ENCODE measurements around the gene PDIA2. TPM values are rescaled to one million over a fixed set of nuclear protein-coding genes. Genes with fewer than 3 reads are reported as not detected.

Gene PDIA2
- total and polyA plus RNA-seq, 2 donors from 2014 or later, result not detected

- DNase-seq, result no peak
- intact Hi-C loops (cut with DNase I), result no loop called here
- FAIRE-seq, result no peak
- TF ChIP-seq, protein P1, sequence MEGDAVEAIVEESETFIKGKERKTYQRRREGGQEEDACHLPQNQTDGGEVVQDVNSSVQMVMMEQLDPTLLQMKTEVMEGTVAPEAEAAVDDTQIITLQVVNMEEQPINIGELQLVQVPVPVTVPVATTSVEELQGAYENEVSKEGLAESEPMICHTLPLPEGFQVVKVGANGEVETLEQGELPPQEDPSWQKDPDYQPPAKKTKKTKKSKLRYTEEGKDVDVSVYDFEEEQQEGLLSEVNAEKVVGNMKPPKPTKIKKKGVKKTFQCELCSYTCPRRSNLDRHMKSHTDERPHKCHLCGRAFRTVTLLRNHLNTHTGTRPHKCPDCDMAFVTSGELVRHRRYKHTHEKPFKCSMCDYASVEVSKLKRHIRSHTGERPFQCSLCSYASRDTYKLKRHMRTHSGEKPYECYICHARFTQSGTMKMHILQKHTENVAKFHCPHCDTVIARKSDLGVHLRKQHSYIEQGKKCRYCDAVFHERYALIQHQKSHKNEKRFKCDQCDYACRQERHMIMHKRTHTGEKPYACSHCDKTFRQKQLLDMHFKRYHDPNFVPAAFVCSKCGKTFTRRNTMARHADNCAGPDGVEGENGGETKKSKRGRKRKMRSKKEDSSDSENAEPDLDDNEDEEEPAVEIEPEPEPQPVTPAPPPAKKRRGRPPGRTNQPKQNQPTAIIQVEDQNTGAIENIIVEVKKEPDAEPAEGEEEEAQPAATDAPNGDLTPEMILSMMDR (IDR thresholded peaks at IDR 0.05; ENCODE audit: borderline replicate concordance, extremely low read depth, insufficient read depth), result no peak
- Histone ChIP-seq H3K27me3 (ENCODE audit: control insufficient read depth, insufficient read depth, low read length) (no peaks in the 10 kb centered on the region), H3K36me3 (ENCODE audit: control insufficient read depth in 2 of 3, insufficient read depth in 3 of 3, low read length in 3 of 3) (peaks cover 0 to 4% (median 0%) of the 10 kb centered on the region in 3 donors), H3K4me3 (ENCODE audit: low read length in 3 of 3) (no peak overlapping the region), H3K9ac (ENCODE audit: low read length in 3 of 3) (no peak overlapping the region), H3K9me3 (ENCODE audit: control insufficient read depth in 2 of 3, insufficient read depth in 1 of 3, low read length in 3 of 3) (no peaks in the 10 kb centered on the region), H3K4me1 (ENCODE audit: control insufficient read depth in 2 of 3, insufficient read depth in 2 of 3, low read depth in 1 of 3, low read length in 3 of 3) (no peaks in the 10 kb centered on the region), H3K27ac (ENCODE audit: low read depth in 2 of 2, low read length in 2 of 2) (no peak overlapping the region)
Observed at GRCh38 chr16:287298-287811, 4.4 kb downstream of the PDIA2 start.

- intact Hi-C loops (cut with DNase I), result no loop called here
- FAIRE-seq (no peak), DNase-seq (no peak)
- H3K4me3 ChIP-seq (ENCODE audit: low read length in 3 of 3), result no peak overlapping the region
- H3K27ac ChIP-seq (ENCODE audit: low read depth in 2 of 2, low read length in 2 of 2), result no peak overlapping the region
- H3K27me3 ChIP-seq (ENCODE audit: control insufficient read depth, insufficient read depth, low read length), result no peaks in the 10 kb centered on the region
- H3K9ac ChIP-seq (ENCODE audit: low read length in 3 of 3), result no peak overlapping the region
- H3K36me3 ChIP-seq (ENCODE audit: control insufficient read depth in 2 of 3, insufficient read depth in 3 of 3, low read length in 3 of 3), result peaks cover 0 to 8% (median 0%) of the 10 kb centered on the region in 3 donors
- TF ChIP-seq, protein P1 (IDR thresholded peaks at IDR 0.05; ENCODE audit: borderline replicate concordance, extremely low read depth, insufficient read depth), result no peak
- no peaks in the 10 kb centered on the region for H3K4me1 ChIP-seq (ENCODE audit: control insufficient read depth in 2 of 3, insufficient read depth in 2 of 3, low read depth in 1 of 3, low read length in 3 of 3)
- H3K9me3 ChIP-seq (ENCODE audit: control insufficient read depth in 2 of 3, insufficient read depth in 1 of 3, low read length in 3 of 3), result no peaks in the 10 kb centered on the region
Observed at GRCh38 chr16:287981-288920, 5.3 kb downstream of the PDIA2 start.

DNA sequence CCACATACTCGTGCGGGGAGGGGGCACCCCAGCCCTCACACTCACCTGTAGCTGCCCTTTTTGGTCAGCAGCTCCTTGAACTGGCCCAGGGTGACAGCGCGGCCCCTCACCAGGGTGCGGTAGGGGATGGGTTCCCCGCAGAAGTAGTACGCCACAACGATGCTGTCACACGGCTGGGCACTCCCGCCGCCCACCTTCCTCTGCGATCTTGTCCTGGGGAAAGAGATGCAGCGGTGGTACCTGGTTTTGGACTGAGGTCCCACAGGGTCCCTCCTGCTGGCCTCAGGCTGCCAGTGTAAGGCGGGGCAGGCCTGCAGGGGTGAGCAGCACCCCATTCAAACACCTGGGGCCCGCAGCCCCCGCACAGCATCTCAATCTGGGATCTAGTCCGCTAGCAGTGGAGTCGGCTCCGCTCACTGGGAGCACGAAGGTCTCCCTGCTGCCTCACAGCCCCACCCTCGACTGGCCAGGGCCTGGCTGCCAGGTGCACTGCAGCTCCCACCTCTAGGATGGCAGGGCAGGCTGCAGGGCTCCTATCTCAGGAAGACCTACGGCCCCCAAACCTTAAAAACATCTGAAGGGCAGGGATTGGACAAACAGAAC is 6.5 kb downstream of the PDIA2 start:
- Histone ChIP-seq H3K36me3 (ENCODE audit: control insufficient read depth in 2 of 3, insufficient read depth in 3 of 3, low read length in 3 of 3) (peaks cover 0 to 8% (median 0%) of the 10 kb centered on the region in 3 donors), H3K27ac (ENCODE audit: low read depth in 2 of 2, low read length in 2 of 2) (no peak overlapping the region), H3K9ac (ENCODE audit: low read length in 3 of 3) (no peak overlapping the region), H3K27me3 (ENCODE audit: control insufficient read depth, insufficient read depth, low read length) (no peaks in the 10 kb centered on the region), H3K4me1 (ENCODE audit: control insufficient read depth in 2 of 3, insufficient read depth in 2 of 3, low read depth in 1 of 3, low read length in 3 of 3) (no peaks in the 10 kb centered on the region), H3K9me3 (ENCODE audit: control insufficient read depth in 2 of 3, insufficient read depth in 1 of 3, low read length in 3 of 3) (no peaks in the 10 kb centered on the region), H3K4me3 (ENCODE audit: low read length in 3 of 3) (no peak overlapping the region)
- TF ChIP-seq, protein P1 (IDR thresholded peaks at IDR 0.05; ENCODE audit: borderline replicate concordance, extremely low read depth, insufficient read depth), result no peak
- no peak for DNase-seq
- no peak for FAIRE-seq
- intact Hi-C loops (cut with DNase I), result no loop called here

All from kidney (tissue), 14 donors.